ENCODE measurements around the gene DMXL2.

GRCh38 chr15:51652084-51652668 is 29.6 kb upstream of the DMXL2 start:
- TF ChIP-seq POLR2AphosphoS5 (IDR thresholded peaks at IDR 0.05) (no peak), POLR2A (IDR thresholded peaks at IDR 0.05) (no peak)
- TF ChIP-seq, protein P1, sequence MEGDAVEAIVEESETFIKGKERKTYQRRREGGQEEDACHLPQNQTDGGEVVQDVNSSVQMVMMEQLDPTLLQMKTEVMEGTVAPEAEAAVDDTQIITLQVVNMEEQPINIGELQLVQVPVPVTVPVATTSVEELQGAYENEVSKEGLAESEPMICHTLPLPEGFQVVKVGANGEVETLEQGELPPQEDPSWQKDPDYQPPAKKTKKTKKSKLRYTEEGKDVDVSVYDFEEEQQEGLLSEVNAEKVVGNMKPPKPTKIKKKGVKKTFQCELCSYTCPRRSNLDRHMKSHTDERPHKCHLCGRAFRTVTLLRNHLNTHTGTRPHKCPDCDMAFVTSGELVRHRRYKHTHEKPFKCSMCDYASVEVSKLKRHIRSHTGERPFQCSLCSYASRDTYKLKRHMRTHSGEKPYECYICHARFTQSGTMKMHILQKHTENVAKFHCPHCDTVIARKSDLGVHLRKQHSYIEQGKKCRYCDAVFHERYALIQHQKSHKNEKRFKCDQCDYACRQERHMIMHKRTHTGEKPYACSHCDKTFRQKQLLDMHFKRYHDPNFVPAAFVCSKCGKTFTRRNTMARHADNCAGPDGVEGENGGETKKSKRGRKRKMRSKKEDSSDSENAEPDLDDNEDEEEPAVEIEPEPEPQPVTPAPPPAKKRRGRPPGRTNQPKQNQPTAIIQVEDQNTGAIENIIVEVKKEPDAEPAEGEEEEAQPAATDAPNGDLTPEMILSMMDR (IDR thresholded peaks at IDR 0.05 in 8 of 11, conservative IDR thresholded peaks at IDR 0.05 in 3 of 11), result no peak

Data from spleen (tissue), 7 donors.